T-helper 2 cell treated with Interferon-gamma antibody and Interleukin-4, amounts not matched to agents 5 μg/mL and 100 μg/mL, for 36 hours (primary cell): ENCODE results near the gene CPED1.

Experiments
- DNase-seq: peaks from one replicate; pipeline ENCODE4 v3.0.0; 2021; ENCODE audit warnings: low spot score
- H3K27ac Mint-ChIP-seq: one replicate; pipeline ENCODE4 v1.8.0; 2021; ENCODE audit warnings: mild to moderate bottlenecking, mixed read lengths
- H3K27me3 Mint-ChIP-seq: one replicate; pipeline ENCODE4 v1.8.0; 2021; ENCODE audit warnings: low read depth, mixed read lengths
- H3K36me3 Mint-ChIP-seq: one replicate; pipeline ENCODE4 v1.8.0; 2021; ENCODE audit warnings: low read depth, mixed read lengths
- H3K4me1 Mint-ChIP-seq: one replicate; pipeline ENCODE4 v1.8.0; 2021; ENCODE audit warnings: low read depth, mixed read lengths
- H3K4me3 Mint-ChIP-seq: one replicate; pipeline ENCODE4 v1.8.0; 2022; ENCODE audit warnings: mild to moderate bottlenecking, moderate library complexity, mixed read lengths
- H3K9me3 Mint-ChIP-seq: one replicate; pipeline ENCODE4 v1.8.0; 2021; ENCODE audit warnings: mixed read lengths

Gene CPED1

DNA sequence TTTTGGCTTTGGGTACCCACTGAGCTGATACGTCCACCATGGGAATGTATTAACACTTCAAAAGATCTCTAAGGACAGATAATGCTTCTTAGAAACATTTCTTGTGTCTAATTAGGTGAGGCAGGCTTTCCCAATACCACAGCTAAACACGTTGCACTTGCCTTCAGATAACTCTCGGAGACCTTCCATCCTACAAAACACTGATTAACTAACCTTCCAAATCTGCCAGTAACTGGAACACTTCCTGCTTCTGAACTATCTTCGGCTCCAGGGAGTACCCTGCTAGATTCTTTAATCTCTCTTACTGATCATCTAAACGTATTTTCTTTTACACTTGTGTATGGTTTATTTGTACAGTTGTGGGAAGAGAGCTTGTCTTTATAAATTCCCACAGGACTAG is 339.2 kb downstream of the CPED1 start:
- DNase-seq, result no peak
- Mint-ChIP-seq H3K36me3 (no peaks in the 10 kb centered on the region), H3K27ac (no peak overlapping the region), H3K4me3 (no peak overlapping the region), H3K4me1 (peaks cover 15% of the 10 kb centered on the region), H3K9me3 (no peaks in the 10 kb centered on the region), H3K27me3 (peaks cover 66% of the 10 kb centered on the region)

DNA sequence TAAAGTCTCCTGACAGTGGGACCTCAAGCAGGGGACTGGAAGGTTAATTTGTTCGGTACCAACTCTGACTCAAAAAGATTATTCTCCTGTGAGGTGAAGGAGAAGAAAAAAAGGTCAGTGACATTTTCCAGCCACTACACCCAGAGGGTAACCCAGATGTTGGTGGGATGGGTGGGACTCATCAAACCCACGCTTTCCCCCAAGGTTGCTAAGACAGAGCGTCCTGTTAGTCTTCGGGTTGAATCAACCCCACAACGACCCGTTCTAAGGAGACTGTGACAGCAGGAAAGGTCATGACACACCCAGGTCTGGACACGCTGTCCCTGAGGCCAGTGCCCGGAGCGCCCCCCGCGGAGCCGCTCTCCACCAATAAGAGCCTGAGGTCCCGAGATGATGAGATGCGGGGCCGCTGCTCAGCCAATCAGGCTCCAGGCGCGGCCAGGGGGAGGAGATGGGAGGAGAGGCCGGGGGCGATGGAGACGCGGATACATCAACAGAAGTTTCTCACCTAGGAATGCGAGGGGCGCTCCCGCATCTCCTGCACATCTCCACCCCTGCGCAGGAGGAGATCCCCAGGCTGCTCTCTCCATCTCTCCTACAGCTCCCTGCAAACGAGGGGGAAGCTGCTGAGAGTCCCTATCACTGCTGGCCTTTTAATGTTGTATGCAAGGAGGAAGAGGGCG is 340.1 kb downstream of the CPED1 start, which contains the start of gene WNT16:
Gene WNT16 (plus strand): TSS at position 493 of the 683 bp plus-strand sequence. CDS start 293 bp downstream, outside the sequence.
- DNase-seq, result no peak
- Mint-ChIP-seq H3K27ac (no peak within 1 kb of the TSS), H3K4me3 (peak within 1 kb of the TSS; percentile 62), H3K27me3 (peaks cover 64% of the 10 kb centered on the region), H3K36me3 (no peaks in the 10 kb centered on the region), H3K9me3 (no peaks in the 10 kb centered on the region), H3K4me1 (peaks cover 15% of the 10 kb centered on the region)

DNA sequence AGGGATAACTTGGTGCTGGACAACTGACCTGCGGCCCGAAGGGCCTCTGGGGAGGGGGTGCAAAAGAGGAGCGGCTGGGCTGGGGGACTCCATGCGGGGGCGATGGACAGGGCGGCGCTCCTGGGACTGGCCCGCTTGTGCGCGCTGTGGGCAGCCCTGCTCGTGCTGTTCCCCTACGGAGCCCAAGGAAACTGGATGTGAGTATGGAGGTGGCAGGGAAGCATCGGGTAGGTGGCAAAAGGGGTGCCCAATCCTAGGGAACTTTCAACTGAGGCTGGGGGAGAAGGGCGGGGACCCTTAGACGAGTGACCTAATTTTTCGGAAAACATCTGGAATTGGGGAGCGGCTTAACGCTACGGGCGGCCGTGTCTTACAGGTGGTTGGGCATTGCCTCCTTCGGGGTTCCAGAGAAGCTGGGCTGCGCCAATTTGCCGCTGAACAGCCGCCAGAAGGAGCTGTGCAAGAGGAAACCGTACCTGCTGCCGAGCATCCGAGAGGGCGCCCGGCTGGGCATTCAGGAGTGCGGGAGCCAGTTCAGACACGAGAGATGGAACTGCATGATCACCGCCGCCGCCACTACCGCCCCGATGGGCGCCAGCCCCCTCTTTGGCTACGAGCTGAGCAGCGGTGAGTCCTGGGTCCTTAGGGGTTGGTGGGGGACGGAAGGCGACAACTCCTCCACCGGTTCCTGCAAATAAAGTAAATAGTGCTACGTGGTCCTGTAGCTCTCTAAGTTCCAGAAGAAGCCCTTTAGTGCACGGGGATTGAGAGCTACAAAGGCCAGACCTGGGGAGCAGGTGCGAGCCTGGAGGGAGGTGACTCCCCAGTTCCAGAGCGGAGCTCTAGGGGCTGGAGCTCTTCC is 340.9 kb downstream of the CPED1 start:
- Mint-ChIP-seq H3K9me3 (no peaks in the 10 kb centered on the region), H3K36me3 (no peaks in the 10 kb centered on the region), H3K27ac (no peak overlapping the region), H3K27me3 (peaks cover 63% of the 10 kb centered on the region), H3K4me3 (peak overlapping the region; percentile 62), H3K4me1 (peaks cover 15% of the 10 kb centered on the region)
- peak; percentile 17 for DNase-seq

DNA sequence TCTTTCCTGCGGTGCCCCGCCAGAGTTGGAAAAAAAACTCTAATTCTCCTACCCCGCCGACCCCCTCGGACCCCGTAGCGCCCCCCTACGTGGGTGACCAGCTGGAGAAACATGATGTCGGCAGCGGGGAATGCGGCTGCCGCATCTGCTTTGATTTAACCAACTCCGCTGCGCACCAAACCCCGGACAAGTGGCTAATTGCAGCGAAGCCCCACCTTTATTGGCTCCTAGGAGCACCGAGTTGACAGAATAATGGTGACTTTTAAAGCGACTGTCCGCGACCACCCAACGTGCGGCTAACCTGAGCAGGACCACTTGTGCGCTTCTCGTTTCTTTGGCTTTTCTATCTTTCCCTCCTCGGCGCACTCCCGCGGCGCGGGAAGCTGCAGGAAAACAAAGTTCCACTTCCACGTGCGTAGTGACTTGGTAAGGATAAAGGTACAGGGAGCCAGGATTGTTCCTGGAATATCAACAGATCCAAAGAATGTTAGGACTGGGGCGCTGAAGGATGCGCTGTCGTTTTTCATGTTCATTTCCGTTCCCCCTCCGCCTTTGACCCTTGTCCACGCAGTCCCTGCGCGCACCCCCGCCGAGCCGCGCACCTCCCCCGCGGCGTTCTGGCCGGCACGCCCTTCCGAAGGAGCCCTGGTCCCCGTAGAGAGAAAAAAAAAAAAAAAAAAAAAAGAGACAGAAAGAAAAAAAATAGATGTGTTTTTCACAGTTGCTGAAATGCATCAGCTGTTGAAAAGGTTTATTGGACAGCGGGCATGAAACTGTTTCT is 341.7 kb downstream of the CPED1 start:
- Mint-ChIP-seq H3K4me3 (peak overlapping the region; percentile 62), H3K27ac (no peak overlapping the region), H3K36me3 (no peaks in the 10 kb centered on the region), H3K27me3 (peaks cover 66% of the 10 kb centered on the region), H3K9me3 (no peaks in the 10 kb centered on the region), H3K4me1 (peaks cover 15% of the 10 kb centered on the region)
- DNase-seq, result no peak

DNA sequence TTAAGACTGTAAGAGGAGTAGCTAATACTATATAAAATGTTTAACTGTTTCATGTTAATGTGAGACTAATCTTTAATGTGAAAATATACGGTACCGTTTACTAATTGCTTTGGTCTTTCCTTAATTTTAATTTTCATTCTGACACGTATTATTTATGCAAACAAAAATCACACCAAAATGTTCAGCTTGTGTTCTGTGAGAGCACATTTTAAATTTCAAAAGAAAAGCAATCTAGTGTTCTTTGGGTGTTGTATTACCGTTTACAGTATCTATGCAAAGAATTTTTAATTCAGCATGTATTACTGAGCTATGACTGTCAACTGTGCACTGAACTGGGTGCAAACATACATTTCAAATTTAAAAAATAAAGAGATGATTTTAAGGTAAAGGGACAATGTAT is 342.5 kb downstream of the CPED1 start:
- no peak overlapping the region for H3K4me3 Mint-ChIP-seq
- H3K27ac Mint-ChIP-seq, result no peak overlapping the region
- peaks cover 15% of the 10 kb centered on the region for H3K4me1 Mint-ChIP-seq
- H3K9me3 Mint-ChIP-seq, result no peaks in the 10 kb centered on the region
- peaks cover 67% of the 10 kb centered on the region for H3K27me3 Mint-ChIP-seq
- no peaks in the 10 kb centered on the region for H3K36me3 Mint-ChIP-seq
- no peak for DNase-seq

DNA sequence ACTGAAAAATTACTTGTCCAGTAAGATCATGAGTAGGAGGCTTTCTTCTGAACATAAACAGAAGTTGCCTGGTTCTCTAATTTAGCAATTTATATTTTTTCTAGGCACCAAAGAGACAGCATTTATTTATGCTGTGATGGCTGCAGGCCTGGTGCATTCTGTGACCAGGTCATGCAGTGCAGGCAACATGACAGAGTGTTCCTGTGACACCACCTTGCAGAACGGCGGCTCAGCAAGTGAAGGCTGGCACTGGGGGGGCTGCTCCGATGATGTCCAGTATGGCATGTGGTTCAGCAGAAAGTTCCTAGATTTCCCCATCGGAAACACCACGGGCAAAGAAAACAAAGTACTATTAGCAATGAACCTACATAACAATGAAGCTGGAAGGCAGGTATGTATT is 343.1 kb downstream of the CPED1 start:
- Mint-ChIP-seq H3K27ac (no peak overlapping the region), H3K4me3 (no peak overlapping the region), H3K9me3 (no peaks in the 10 kb centered on the region), H3K27me3 (peaks cover 64% of the 10 kb centered on the region), H3K4me1 (peaks cover 15% of the 10 kb centered on the region), H3K36me3 (no peaks in the 10 kb centered on the region)
- no peak for DNase-seq

GRCh38 chr7:121334376-121334775 is 345.9 kb downstream of the CPED1 start:
- Mint-ChIP-seq H3K36me3 (no peaks in the 10 kb centered on the region), H3K9me3 (no peaks in the 10 kb centered on the region), H3K4me1 (peaks cover 7% of the 10 kb centered on the region), H3K27ac (no peak overlapping the region), H3K4me3 (no peak overlapping the region), H3K27me3 (peaks cover 42% of the 10 kb centered on the region)
- no peak for DNase-seq

GRCh38 chr7:121334875-121335648 is 346.6 kb downstream of the CPED1 start:
- Mint-ChIP-seq H3K36me3 (no peaks in the 10 kb centered on the region), H3K27ac (no peak overlapping the region), H3K9me3 (no peaks in the 10 kb centered on the region), H3K27me3 (peaks cover 35% of the 10 kb centered on the region), H3K4me1 (peaks cover 3% of the 10 kb centered on the region), H3K4me3 (no peak overlapping the region)
- DNase-seq, result no peak

GRCh38 chr7:121336579-121336978 is 348.1 kb downstream of the CPED1 start:
- Mint-ChIP-seq H3K4me1 (no peaks in the 10 kb centered on the region), H3K4me3 (no peak overlapping the region), H3K27ac (no peak overlapping the region), H3K9me3 (no peaks in the 10 kb centered on the region), H3K27me3 (peaks cover 23% of the 10 kb centered on the region), H3K36me3 (no peaks in the 10 kb centered on the region)
- no peak for DNase-seq

DNA sequence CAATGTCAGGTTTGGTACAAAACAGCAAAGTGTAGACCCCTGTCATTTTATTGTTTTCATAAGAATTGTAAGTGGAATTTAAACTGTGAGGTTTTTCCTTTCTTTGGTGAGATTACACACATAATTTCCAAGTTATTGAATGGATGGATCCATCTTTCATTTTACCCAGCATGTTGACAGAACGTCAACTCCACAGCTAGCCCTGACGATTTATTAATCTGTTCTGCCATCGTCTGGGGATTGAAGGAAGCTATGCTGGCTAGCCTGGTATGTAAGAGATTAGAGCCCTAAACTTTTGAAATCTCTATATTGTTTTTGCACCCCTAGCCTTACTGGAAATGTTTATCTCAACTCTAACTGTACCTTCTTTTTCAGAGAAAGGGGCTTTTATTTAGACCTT is 348.9 kb downstream of the CPED1 start:
- no peak for DNase-seq
- H3K36me3 Mint-ChIP-seq, result peaks cover 4% of the 10 kb centered on the region
- H3K27ac Mint-ChIP-seq, result no peak overlapping the region
- H3K9me3 Mint-ChIP-seq, result no peaks in the 10 kb centered on the region
- peaks cover 20% of the 10 kb centered on the region for H3K27me3 Mint-ChIP-seq
- H3K4me3 Mint-ChIP-seq, result no peak overlapping the region
- H3K4me1 Mint-ChIP-seq, result no peaks in the 10 kb centered on the region

DNA sequence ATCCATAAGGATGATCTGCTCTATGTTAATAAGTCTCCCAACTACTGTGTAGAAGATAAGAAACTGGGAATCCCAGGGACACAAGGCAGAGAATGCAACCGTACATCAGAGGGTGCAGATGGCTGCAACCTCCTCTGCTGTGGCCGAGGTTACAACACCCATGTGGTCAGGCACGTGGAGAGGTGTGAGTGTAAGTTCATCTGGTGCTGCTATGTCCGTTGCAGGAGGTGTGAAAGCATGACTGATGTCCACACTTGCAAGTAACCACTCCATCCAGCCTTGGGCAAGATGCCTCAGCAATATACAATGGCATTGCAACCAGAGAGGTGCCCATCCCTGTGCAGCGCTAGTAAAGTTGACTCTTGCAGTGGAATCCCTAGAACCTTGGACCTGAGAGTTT is 350.6 kb downstream of the CPED1 start:
- Mint-ChIP-seq H3K36me3 (peaks cover 8% of the 10 kb centered on the region), H3K27ac (no peak overlapping the region)
- DNase-seq, result no peak

DNA sequence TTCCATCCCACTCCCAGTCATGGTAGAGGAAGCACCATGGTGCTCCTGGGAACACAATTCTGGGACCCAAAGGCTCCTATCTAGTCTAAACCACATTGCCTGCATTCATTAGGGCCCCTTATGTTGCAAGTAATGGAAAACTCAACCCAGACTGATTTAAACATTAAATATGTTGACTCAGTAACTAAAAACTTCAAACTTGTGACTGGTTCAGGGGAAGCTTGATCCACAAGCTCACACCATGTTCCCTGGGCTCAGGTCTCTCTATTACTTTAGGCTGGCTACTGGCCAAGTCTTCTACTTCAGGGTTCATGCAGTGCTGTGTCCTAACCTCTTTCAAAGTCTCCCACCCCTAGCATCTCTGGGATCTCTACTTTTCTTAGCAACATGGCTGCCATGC is 353.4 kb downstream of the CPED1 start:
- Mint-ChIP-seq H3K27ac (no peak overlapping the region), H3K4me3 (no peak overlapping the region), H3K27me3 (peaks cover 1% of the 10 kb centered on the region), H3K4me1 (no peaks in the 10 kb centered on the region), H3K9me3 (no peaks in the 10 kb centered on the region), H3K36me3 (peaks cover 8% of the 10 kb centered on the region)
- no peak for DNase-seq

More for the DNA sequence above, 350.6 kb downstream of the CPED1 start:
- peaks cover 18% of the 10 kb centered on the region for H3K27me3 Mint-ChIP-seq
- H3K4me3 Mint-ChIP-seq, result no peak overlapping the region
- H3K9me3 Mint-ChIP-seq, result no peaks in the 10 kb centered on the region
- no peaks in the 10 kb centered on the region for H3K4me1 Mint-ChIP-seq

GRCh38 chr7:121342631-121343030 is 354.1 kb downstream of the CPED1 start:
- no peak for DNase-seq
- no peak overlapping the region for H3K27ac Mint-ChIP-seq
- H3K4me3 Mint-ChIP-seq, result no peak overlapping the region
- H3K36me3 Mint-ChIP-seq, result peaks cover 12% of the 10 kb centered on the region
- H3K9me3 Mint-ChIP-seq, result no peaks in the 10 kb centered on the region
- H3K4me1 Mint-ChIP-seq, result no peaks in the 10 kb centered on the region
- peaks cover 1% of the 10 kb centered on the region for H3K27me3 Mint-ChIP-seq
